ENCODE results near the gene PNN.
A peak's percentile ranks its signal among the peaks of the same experiment; 100 is the strongest.

PNN gene

GRCh38 chr14:39229601-39230110 lies 54.6 kb downstream of the PNN start:
- DNase-seq (ENCODE audit: low spot score) = no peak

GRCh38 chr14:39230416-39231035 lies 55.5 kb downstream of the PNN start:
- DNase-seq (ENCODE audit: low spot score) = no peak

- peak; percentile 47 for DNase-seq (ENCODE audit: low spot score)
These were observed 56.9 kb downstream of the PNN start for GRCh38 chr14:39231751-39232553.

All from NAMALWA (cell line).